OCI-LY7 (cell line): Measurements from ENCODE around the gene CLSTN2.

ENCODE experiments used
- CTCF ChIP-seq: fragments of 200-600 bp; sonication (generic); conservative IDR thresholded peaks from 2 replicates; pipeline ENCODE4 v1.5.1; 2014; ENCODE audit warnings: mild to moderate bottlenecking, antibody characterized with exemption, low read length, moderate library complexity, mixed read lengths
- EZH2phosphoT487 ChIP-seq: fragments of 200-600 bp; sonication (generic); IDR thresholded peaks from 2 replicates; pipeline ENCODE4 v1.6.1; 2018; ENCODE audit warnings: low read depth, borderline replicate concordance, mild to moderate bottlenecking, mixed run types, antibody characterized with exemption, low read length, moderate library complexity, mixed read lengths

- TF ChIP-seq CTCF: no peak
- no peak for TF ChIP-seq EZH2phosphoT487
Observed at GRCh38 chr3:139969386-139969785, 34.4 kb downstream of the CLSTN2 start.
